ENCODE measurements around the gene DENND4C. TPM values are rescaled to one million over a fixed set of nuclear protein-coding genes. Genes with fewer than 3 reads are reported as not detected.
"Not testable (repeated sequence)": the region's sequence is repeated elsewhere in the genome, so short reads cannot be mapped to it uniquely, and the experiment has no call there.

The DENND4C gene
- total RNA-seq, 1 experiment from 2014 or later, result 31.5 TPM

DNA sequence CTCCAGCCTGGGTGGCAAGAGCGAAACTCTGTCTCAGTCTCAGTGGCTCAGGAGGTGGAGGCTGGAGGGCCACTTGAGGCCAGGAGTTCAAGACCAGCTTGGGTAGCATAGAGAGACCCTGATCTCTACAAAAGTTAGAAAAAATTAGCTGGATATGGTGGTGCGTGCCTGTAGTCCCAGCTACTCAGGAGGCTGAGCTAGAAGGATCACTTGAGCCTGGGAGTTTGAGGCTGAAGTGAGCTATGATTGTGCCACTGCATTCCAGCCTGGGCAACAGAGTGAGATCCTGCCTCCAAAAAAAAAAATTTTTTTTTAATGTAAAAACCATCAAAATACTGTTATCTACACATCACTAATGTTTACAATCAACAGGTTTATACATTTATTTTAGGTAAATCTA lies 24.6 kb downstream of the DENND4C start:
- DNase-seq (ENCODE audit: low spot score), result no peak
- in situ Hi-C loops (cut with HindIII; ENCODE audit: low sequenced_read_pairs), result no loop called here

DNA sequence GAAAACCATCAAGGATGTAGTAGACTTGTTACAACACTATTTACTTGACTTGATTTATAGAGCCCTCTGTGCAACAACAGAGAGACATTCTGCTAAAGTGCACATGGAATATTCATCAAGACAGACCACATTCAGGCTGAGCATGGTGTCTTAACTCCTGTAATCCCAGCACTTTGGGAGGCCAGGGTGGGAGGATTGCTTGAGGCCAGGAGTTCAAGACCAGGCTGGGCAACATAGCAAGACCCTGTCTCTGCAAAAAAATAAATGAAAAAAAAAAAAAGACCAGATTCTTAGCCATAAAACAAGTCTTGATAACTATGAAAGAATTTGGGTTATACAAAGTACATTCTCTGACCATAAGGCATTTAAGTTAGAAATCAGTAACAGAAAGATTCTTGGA lies 25.3 kb downstream of the DENND4C start:
- in situ Hi-C loops (cut with HindIII; ENCODE audit: low sequenced_read_pairs), result no loop called here

DNA sequence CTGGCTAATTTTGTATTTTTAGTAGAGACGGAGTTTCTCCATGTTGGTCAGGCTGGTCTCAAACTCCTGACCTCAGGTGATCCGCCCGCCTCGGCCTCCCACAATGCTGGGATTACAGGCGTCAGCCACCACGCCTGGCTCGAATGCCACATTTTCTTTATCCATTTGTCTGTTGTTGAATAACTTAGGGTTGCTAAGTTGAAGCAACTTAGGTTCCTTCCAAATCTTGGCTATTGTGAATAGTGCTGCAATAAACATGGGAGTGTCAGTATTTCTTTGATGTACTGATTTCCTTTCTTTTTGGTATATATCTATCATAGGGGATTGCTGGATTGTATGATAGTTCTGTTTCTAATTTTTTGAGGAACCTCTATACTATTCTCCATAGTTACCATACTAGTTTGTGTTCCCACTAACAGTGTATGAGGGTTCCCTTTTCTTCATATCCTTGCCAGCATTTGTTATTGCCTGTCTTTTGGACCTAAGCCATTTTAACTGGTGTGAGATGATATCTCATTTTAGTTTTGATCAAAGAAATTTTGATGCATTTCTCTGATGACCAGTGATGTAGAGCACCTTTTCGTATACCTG lies 29.3 kb downstream of the DENND4C start:
- in situ Hi-C loops (cut with HindIII; ENCODE audit: low sequenced_read_pairs); DNase-seq (ENCODE audit: low spot score): not testable (repeated sequence)

More for the DNA sequence above, 25.3 kb downstream of the DENND4C start:
- no peak for DNase-seq (ENCODE audit: low spot score)

DNA sequence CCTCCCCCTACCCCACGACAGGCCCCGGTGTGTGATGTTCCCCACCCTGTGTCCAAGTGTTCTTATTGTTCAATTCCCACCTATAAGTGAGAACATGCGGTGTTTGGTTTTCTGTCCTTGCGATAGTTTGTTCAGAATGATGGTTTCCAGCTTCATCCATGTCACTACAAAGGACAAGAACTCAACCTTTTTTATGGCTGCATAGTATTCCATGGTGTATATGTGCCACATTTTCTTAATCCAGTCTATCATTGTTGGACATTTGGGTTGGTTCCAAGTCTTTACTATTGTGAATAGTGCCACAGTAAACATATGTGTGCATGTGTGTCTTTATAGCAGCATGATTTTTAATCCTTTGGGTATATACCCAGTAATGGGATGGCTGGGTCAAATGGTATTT lies 35.1 kb downstream of the DENND4C start:
- DNase-seq (ENCODE audit: low spot score); in situ Hi-C loops (cut with HindIII; ENCODE audit: low sequenced_read_pairs): not testable (repeated sequence)

DNA sequence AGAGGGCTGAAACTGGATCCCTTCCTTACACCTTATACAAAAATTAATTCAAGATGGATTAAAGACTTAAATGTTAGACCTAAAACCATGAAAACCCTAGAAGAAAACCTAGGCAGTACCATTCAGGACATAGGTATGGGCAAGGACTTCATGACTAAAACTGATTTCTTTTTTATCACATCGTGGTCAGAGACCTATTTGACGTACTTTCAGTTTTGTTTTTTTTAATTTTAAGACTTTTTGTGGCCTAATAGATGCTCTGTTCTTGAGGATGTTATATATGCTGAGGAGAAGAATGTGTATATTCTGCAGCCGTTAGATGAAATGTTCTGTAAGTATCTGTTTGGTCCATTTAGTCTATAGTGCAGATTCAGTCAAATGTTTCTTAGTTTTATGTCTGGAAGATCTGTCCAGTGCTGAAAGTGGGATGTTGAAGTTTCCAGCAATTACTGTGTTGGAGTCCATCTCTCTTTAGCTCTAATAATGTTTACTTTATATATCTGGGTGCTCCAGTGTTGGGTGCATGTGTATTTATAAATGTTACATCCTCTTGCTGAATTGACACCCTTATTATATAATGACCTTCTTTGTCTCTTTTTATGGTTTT lies 36.4 kb downstream of the DENND4C start:
- in situ Hi-C loops (cut with HindIII; ENCODE audit: low sequenced_read_pairs), result not testable (repeated sequence)

GRCh38 chr9:19269582-19269981 lies 39.1 kb downstream of the DENND4C start:
- DNase-seq (ENCODE audit: low spot score), result no peak
- in situ Hi-C loops (cut with HindIII; ENCODE audit: low sequenced_read_pairs), result no loop called here

More for the DNA sequence above, 36.4 kb downstream of the DENND4C start:
- DNase-seq (ENCODE audit: low spot score), result not testable (repeated sequence)

DNA sequence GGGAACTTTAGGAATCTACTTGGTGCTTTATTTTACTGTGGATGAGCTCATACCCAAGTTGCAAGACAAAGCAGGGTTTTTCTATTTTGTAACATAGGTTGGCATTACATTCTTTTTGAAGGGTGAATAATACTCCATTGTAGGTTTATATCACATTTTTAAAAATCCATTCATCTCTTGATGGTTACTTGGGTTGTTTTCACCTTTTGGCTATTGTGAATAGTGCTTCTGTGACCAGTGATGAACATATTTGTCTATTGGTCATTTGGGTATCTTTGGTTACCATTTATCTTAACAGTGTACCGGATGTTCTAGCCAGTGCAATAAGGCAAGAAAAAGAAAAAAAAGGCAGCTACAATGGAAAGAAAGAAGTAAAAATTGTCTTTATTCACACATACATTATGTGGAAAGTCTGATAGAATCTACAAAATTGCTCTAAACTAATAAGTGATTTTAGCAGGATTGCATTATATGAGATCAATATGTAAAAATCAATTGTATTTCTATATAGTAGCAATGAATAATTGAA lies 40.0 kb downstream of the DENND4C start:
- in situ Hi-C loops (cut with HindIII; ENCODE audit: low sequenced_read_pairs), result no loop called here
- no peak for DNase-seq (ENCODE audit: low spot score)

DNA sequence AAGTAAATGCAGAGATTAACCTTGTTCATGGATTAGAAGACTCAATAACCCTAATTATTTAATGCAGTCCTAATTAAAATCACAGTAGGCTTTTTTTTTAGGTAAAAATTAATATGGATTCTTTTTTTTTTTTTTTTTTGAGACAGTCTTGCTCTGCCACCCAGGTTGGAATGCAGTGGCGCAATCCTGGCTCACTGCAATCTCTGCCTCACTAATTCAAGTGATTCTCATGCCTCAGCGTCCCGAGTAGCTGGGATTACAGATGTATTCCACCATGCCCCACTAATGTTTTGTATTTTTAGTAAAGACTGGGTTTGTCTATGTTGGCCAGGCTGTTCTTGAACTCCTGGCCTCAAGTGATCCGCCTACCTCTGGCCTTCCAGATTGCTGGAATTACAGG lies 40.6 kb downstream of the DENND4C start:
- in situ Hi-C loops (cut with HindIII; ENCODE audit: low sequenced_read_pairs), result no loop called here
- no peak for DNase-seq (ENCODE audit: low spot score)

DNA sequence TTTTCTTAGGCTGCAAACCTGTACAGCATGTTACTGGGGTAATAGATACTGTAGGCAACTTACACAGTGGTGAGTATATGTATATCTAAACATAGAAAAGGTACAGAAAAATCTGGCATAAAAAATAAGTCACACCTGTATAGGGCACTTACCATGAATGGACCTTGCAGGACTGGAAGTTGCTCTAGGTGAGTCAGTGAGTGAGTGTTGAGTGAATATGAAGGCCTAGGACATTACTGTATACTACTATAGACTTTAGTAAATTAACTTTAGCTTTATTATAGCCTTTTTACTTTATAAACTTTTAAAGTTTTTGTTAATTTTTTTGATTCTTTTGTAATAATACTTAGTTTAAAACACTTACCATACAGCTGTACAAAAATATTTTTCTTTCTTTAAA lies 51.3 kb downstream of the DENND4C start:
- in situ Hi-C loops (cut with HindIII; ENCODE audit: low sequenced_read_pairs), result no loop called here
- DNase-seq (ENCODE audit: low spot score), result no peak

DNA sequence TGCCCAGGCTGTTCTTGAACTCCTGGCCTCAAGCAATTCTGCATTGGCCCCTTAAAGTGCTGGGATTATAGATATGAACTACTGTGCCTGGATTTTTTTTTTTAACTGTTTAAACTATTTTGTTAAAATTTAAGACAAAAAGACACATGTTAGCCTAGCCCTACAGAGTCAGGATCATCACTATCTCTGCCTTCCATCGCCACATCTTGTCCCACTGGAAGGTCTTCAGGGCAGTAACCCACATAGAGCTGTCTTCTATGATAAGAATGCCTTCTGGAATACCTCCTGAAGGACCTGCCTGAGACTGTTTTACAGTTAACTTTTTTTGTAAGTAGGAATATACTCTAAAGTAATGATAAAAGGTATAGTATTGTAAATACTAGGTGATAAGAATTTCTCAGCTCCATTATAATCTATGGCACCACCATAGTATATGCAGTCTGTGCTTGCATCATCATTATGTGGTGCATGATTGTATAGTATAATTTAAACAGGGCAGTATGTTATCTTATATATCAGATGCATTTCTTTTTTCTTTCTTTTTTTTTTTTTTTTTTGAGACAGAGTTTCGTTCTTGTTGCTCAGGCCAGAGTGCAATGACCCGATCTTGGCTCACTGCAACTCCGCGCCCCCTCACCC lies 52.7 kb downstream of the DENND4C start:
- in situ Hi-C loops (cut with HindIII; ENCODE audit: low sequenced_read_pairs), result no loop called here

DNA sequence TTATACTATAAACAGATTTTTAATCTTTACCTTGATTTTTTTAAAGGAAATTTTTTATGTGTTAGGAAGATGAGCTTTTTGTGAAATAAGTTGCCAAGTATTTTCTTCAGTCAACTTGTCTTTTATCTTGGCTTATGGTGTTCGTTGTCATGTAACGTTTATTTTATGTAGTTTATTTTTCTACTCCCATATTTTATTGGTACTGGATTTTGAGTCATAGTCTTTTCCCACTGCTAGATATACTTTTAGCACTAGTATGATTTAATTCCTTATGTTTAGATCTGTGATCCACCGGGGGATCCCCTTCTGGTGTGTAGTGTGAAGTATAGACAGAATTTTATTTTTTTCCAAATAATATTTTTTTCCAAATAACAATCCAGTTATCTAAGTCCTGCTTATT lies 54.2 kb downstream of the DENND4C start:
- in situ Hi-C loops (cut with HindIII; ENCODE audit: low sequenced_read_pairs), result no loop called here
- no peak for DNase-seq (ENCODE audit: low spot score)

More for the DNA sequence above, 52.7 kb downstream of the DENND4C start:
- no peak for DNase-seq (ENCODE audit: low spot score)

- no peak for DNase-seq (ENCODE audit: low spot score)
- in situ Hi-C loops (cut with HindIII; ENCODE audit: low sequenced_read_pairs), result no loop called here
Measured at GRCh38 chr9:19286634-19287188, 56.2 kb downstream of the DENND4C start.

DNA sequence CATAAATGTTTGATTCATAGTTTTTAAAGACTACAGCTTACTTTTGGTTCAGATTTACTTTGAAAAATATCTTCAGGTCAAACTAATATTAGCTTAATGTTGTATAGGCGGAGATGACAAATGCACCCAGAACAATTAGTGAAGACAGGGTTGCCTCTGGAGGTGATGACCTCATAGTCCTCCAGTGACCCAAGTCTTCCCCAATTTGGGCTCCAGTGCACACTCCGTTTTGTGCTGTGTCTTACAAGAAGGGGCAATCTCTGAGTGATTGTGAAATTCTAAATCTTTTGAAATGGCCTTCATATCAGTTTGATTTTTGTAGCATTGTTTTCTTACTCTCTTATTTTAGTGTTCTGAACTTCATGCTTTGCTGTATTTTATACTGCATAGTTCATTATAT lies 57.6 kb downstream of the DENND4C start:
- no peak for DNase-seq (ENCODE audit: low spot score)
- in situ Hi-C loops (cut with HindIII; ENCODE audit: low sequenced_read_pairs), result no loop called here

- no peak for DNase-seq (ENCODE audit: low spot score)
- in situ Hi-C loops (cut with HindIII; ENCODE audit: low sequenced_read_pairs), result no loop called here
Measured at GRCh38 chr9:19290103-19290502, 59.6 kb downstream of the DENND4C start.

DNA sequence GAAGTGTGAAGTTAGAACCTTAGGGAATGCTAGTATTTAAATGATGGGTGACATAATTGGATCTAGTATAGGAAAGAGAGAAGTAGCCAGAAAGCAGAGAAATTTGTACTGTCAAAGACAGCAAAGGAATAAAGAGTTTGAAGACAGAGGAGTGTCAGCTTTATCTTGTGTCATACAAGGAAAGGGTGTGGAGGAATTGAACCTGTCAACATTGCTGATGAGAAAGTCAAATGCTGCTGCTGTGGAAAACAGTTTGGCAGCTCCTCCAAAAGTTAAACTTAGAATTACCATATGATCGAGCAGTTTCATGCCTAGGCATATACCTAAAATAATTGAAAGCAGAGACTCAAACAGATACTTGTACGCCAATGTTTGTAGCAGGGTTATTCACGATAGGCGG lies 63.7 kb downstream of the DENND4C start:
- no peak for DNase-seq (ENCODE audit: low spot score)
- in situ Hi-C loops (cut with HindIII; ENCODE audit: low sequenced_read_pairs), result no loop called here

GRCh38 chr9:19298436-19299000 lies 68.0 kb downstream of the DENND4C start:
- in situ Hi-C loops (cut with HindIII; ENCODE audit: low sequenced_read_pairs), result no loop called here
- DNase-seq (ENCODE audit: low spot score), result no peak

GRCh38 chr9:19303216-19303615 lies 72.7 kb downstream of the DENND4C start:
- no peak for DNase-seq (ENCODE audit: low spot score)
- in situ Hi-C loops (cut with HindIII; ENCODE audit: low sequenced_read_pairs), result no loop called here

DNA sequence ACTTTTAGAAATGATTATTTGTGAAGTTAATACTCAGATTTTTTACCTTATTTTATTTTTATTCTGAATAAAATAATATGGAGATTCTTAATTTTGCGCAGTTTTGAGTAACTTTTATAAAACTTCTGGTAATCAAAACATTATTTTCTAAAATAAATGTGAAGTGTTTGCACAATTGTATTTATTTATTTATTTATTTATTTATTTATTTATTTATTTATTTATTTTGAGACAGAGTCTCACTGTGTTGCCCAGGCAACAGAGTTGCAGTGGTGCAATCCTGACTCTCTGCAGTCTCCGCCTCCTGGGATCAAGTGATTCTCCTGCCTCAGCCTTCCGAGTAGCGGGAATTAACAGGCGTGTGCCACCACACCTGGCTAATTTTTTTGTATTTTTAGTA lies 76.1 kb downstream of the DENND4C start:
- DNase-seq (ENCODE audit: low spot score), result no peak

DNA sequence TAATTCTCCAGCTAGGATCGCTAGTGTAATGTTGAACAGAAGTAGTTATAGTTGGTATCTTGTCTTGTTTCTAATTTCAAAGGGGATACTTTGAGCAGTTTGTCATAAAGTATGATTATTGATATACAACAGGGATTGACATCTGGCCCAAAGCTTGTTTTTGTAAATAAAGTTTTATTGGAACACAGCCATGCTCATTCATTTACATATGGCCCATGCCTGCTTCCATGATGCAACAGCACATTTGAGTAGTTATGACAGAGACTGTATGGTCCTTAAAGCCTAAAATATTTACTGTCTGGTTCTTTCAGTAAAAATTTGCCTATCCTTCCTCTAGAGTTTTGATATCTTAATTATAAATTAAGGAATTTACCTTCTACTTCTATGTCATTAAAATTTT lies 79.8 kb downstream of the DENND4C start:
- no peak for DNase-seq (ENCODE audit: low spot score)
- in situ Hi-C loops (cut with HindIII; ENCODE audit: low sequenced_read_pairs), result no loop called here

More for the DNA sequence above, 76.1 kb downstream of the DENND4C start:
- in situ Hi-C loops (cut with HindIII; ENCODE audit: low sequenced_read_pairs), result no loop called here

- in situ Hi-C loops (cut with HindIII; ENCODE audit: low sequenced_read_pairs), result no loop called here
- DNase-seq (ENCODE audit: low spot score), result no peak
Measured at GRCh38 chr9:19313573-19313972, 83.1 kb downstream of the DENND4C start.
